Panc1 (cell line): ENCODE results near the gene PSMA8.

Experiments
- CTCF ChIP-seq: fragments of 450-650 bp; IDR thresholded peaks from 2 replicates; pipeline ENCODE4 v1.5.1; 2017; ENCODE audit warnings: mild to moderate bottlenecking
- POLR2AphosphoS5 ChIP-seq: IDR thresholded peaks from 2 replicates; pipeline ENCODE4 v1.6.1; 2012; ENCODE audit warnings: mild to moderate bottlenecking, low read depth, low read length, moderate library complexity
- REST ChIP-seq, 2 experiments: IDR thresholded peaks; 2 replicates each; pipeline ENCODE4 v1.6.1; 2011 to 2012; ENCODE audit warnings: low read depth in 2 of 2, control low read depth in 1 of 2, low read length in 1 of 2, mild to moderate bottlenecking in 1 of 2, moderate library complexity in 1 of 2; ENCODE audit not compliant: insufficient read depth in 1 of 2
- SIN3A ChIP-seq: IDR thresholded peaks from 2 replicates; pipeline ENCODE4 v1.6.1; 2012; ENCODE audit warnings: low read depth, mild to moderate bottlenecking, low read length, moderate library complexity, borderline replicate concordance; ENCODE audit not compliant: insufficient read depth
- TCF7L2 ChIP-seq: IDR thresholded peaks from 2 replicates; pipeline ENCODE4 v1.6.1; 2011; ENCODE audit warnings: mild to moderate bottlenecking, low read depth, low read length, inconsistent platforms

GRCh38 chr18:26176134-26176533, 42.5 kb downstream of the PSMA8 start:
- TF ChIP-seq CTCF: no peak
- no peak for TF ChIP-seq SIN3A
- no peak for TF ChIP-seq POLR2AphosphoS5
- TF ChIP-seq REST (IDR thresholded peaks at IDR 0.05; ENCODE audit: insufficient read depth in 1 of 2, low read depth in 2 of 2, low read length in 1 of 2): no peak
- no peak for TF ChIP-seq TCF7L2
